A549 (cell line): ENCODE data around the gene GRIA1. TPM values are rescaled to one million over a fixed set of nuclear protein-coding genes. Genes with fewer than 3 reads are reported as not detected.
A peak's percentile ranks its signal among the peaks of the same experiment; 100 is the strongest.

Experiments
- ATAC-seq, 2 experiments: fragments of 200-7000 bp in 1 of 2; fragments of >200 bp in 1 of 2; cut with Nextera tagmentation in 1 of 2; cut with Tn5 transposase in 1 of 2; 3 replicates each; pipeline versions ENCODE4 v1.8.0 to v1.9.1; 2018 to 2020; ENCODE audit warnings: mild to moderate bottlenecking in 1 of 2, moderate library complexity in 1 of 2
- CTCF ChIA-PET: fragments of 300-600 bp; sonication (Branson Sonifier 250); formaldehyde crosslinking; extraction: SDS; loops from one replicate; lab custom pipeline; 2021; ENCODE audit warnings: antibody characterized with exemption, inconsistent platforms; lab: Yijun Ruan, JAX
- POLR2A ChIA-PET: fragments of 350-600 bp; formaldehyde crosslinking; extraction: SDS; loops from one replicate; lab custom pipeline; 2021; ENCODE audit warnings: antibody characterized with exemption, inconsistent platforms; lab: Yijun Ruan, JAX
- DNase-seq, 2 experiments: peaks; one replicate each; pipeline versions ENCODE4 v3.0.0 to v3.0.0-alpha.2; 2011 to 2016; ENCODE audit warnings: low read depth in 1 of 2, low spot score in 1 of 2
- FAIRE-seq: peaks from 2 replicates; lab custom pipeline; 2011; peaks lifted over from hg19 to GRCh38; lab: Jason Lieb, UNC
- H3K27ac ChIP-seq, 2 experiments: fragments of >200 bp; sonication (Bioruptor Twin); formaldehyde crosslinking; 3 replicates each; pipeline ENCODE4 v1.5.1; 2016 to 2017
- H3K4me1 ChIP-seq: fragments of >200 bp; sonication (Bioruptor Twin); formaldehyde crosslinking; 3 replicates; pipeline ENCODE4 v1.6.1; 2016
- H3K4me2 ChIP-seq: fragments of >200 bp; sonication (Bioruptor Twin); formaldehyde crosslinking; 3 replicates; pipeline ENCODE4 v1.6.1; 2016
- H3K4me3 ChIP-seq: fragments of >200 bp; sonication (Bioruptor Twin); formaldehyde crosslinking; 3 replicates; pipeline ENCODE4 v1.5.1; 2016
- H3K9me3 ChIP-seq: fragments of >200 bp; sonication (Bioruptor Twin); formaldehyde crosslinking; 3 replicates; pipeline ENCODE4 v1.6.1; 2016
- ATOH8 ChIP-seq: fragments of 250-450 bp; sonication (Bioruptor Pico); IDR thresholded peaks from 2 replicates; pipeline ENCODE4 v1.5.0; 2020; ENCODE audit warnings: low read depth, mild to moderate bottlenecking, moderate library complexity
- BHLHE40 ChIP-seq: IDR thresholded peaks from 2 replicates; pipeline ENCODE4 v1.6.1; 2012; ENCODE audit warnings: low read depth, low read length, inconsistent platforms
- CBX2 ChIP-seq: fragments of 200-600 bp; sonication (generic); IDR thresholded peaks from 2 replicates; pipeline ENCODE4 v1.6.1; 2016; ENCODE audit warnings: low read depth, mild to moderate bottlenecking, borderline replicate concordance
- CBX8 ChIP-seq: fragments of 200-600 bp; sonication (generic); IDR thresholded peaks from 2 replicates; pipeline ENCODE4 v1.6.1; 2016
- CEBPB ChIP-seq, 2 experiments: fragments of >200 bp in 1 of 2; sonication (Bioruptor Twin) in 1 of 2; formaldehyde crosslinking in 1 of 2; IDR thresholded peaks; 2 replicates each; pipeline ENCODE4 v1.6.1; 2012 to 2016
- FOSB ChIP-seq: fragments of 250-450 bp; sonication (Bioruptor Pico); IDR thresholded peaks from 2 replicates; pipeline ENCODE4 v1.5.0; 2020; ENCODE audit warnings: mild to moderate bottlenecking, moderate library complexity
- HDAC2 ChIP-seq: fragments of 200-600 bp; sonication (generic); IDR thresholded peaks from 2 replicates; pipeline ENCODE4 v1.6.1; 2016
- KDM5A ChIP-seq: fragments of 200-600 bp; sonication (generic); IDR thresholded peaks from 2 replicates; pipeline ENCODE4 v1.6.1; 2016; ENCODE audit warnings: antibody characterized with exemption, mild to moderate bottlenecking
- MAFK ChIP-seq: fragments of 450-650 bp; IDR thresholded peaks from 2 replicates; pipeline ENCODE4 v1.6.1; 2014; ENCODE audit not compliant: partially characterized antibody
- NPAS2 ChIP-seq: fragments of 250-450 bp; sonication (Bioruptor Pico); IDR thresholded peaks from 2 replicates; pipeline ENCODE4 v1.8.0; 2022; ENCODE audit warnings: mild to moderate bottlenecking, moderate library complexity, borderline replicate concordance
- POLR2A ChIP-seq: IDR thresholded peaks from 2 replicates; pipeline ENCODE4 v1.6.1; 2012; ENCODE audit warnings: mild to moderate bottlenecking, low read length
- POLR2AphosphoS2 ChIP-seq: conservative IDR thresholded peaks from 2 replicates; pipeline ENCODE4 v1.6.1; 2012; ENCODE audit warnings: low read length, improper control_type of control experiment, inconsistent platforms
- RARB ChIP-seq: fragments of 250-450 bp; sonication (Bioruptor Pico); IDR thresholded peaks from 2 replicates; pipeline ENCODE4 v1.8.0; 2021; ENCODE audit warnings: mild to moderate bottlenecking, moderate library complexity
- REST ChIP-seq: fragments of 200-600 bp; sonication (generic); IDR thresholded peaks from 2 replicates; pipeline ENCODE4 v1.6.1; 2016; ENCODE audit warnings: antibody characterized with exemption, mild to moderate bottlenecking, moderate library complexity
- RFX5 ChIP-seq: fragments of 450-650 bp; IDR thresholded peaks from 2 replicates; pipeline ENCODE4 v1.7.1; 2014; ENCODE audit warnings: antibody characterized with exemption, mild to moderate bottlenecking, moderate library complexity
- SMC3 ChIP-seq: fragments of >200 bp; sonication (Bioruptor Twin); formaldehyde crosslinking; IDR thresholded peaks from 3 replicates; pipeline ENCODE4 v1.6.1; 2018; ENCODE audit warnings: inconsistent platforms
- SREBF2 ChIP-seq: fragments of 450-650 bp; IDR thresholded peaks from 2 replicates; pipeline ENCODE4 v1.6.1; 2014; ENCODE audit warnings: mild to moderate bottlenecking, moderate library complexity
- TFCP2L1 ChIP-seq: fragments of 250-450 bp; sonication (Bioruptor Pico); IDR thresholded peaks from 2 replicates; pipeline ENCODE4 v1.5.0; 2021; ENCODE audit warnings: mild to moderate bottlenecking
- WGBS: methylation state at CpG from one replicate; pipeline ENCODE4 v1.1.6; 2017; ENCODE audit errors: missing lambda C conversion rate; 5-methylcytosine and 5-hydroxymethylcytosine counted together
- polyA plus RNA-seq, 4 experiments: library from polyadenylated mRNA; depleted of rRNA in 3 of 4; stranded (reverse); fragments of >200 nt; fragmentation: RNase III in 1 of 4; extraction: RNeasy Plus Mini Kit Qiagen cat#74134 plus additional on column Dnase treatment in 1 of 4; gene quantifications; 2 replicates in 3 of 4; 3 replicates in 1 of 4; pipeline ENCODE4 v1.2.3, GENCODE V29; 2011 to 2017

GRIA1 gene
- polyA plus RNA-seq, 2 of the 4 experiments (the other 2 are of a cell fraction), result not detected

- FAIRE-seq (no peak), DNase-seq (peak in 1 of 2 experiments; percentile 6), ATAC-seq (no peak)
- CTCF ChIA-PET, result interaction anchor here (1.5 kb wide), 1 partner anchor 259 kb away, joined by 5 read pairs; no protein-coding TSS in a partner anchor
- TF ChIP-seq KDM5A (no peak), FOSB (CRISPR knock-in tag) (no peak), SREBF2 (no peak)
- H3K27ac ChIP-seq, result no peak overlapping the region
- H3K4me3 ChIP-seq, result no peak overlapping the region
- POLR2A ChIA-PET, result no interaction called here
- no peaks in the 10 kb centered on the region for H3K4me1 ChIP-seq
- no peaks in the 10 kb centered on the region for H3K9me3 ChIP-seq
- WGBS, result 0% methylated on average over 2 of the region's 2 CpGs
- no peak overlapping the region for H3K4me2 ChIP-seq
These were observed 266.1 kb downstream of the GRIA1 start for GRCh38 chr5:153756540-153756939.

GRCh38 chr5:153765987-153766386, 275.5 kb downstream of the GRIA1 start:
- WGBS, result 0% methylated on average over 1 of the region's 1 CpG
- ChIA-PET POLR2A (no interaction called here), CTCF (no interaction called here)
- H3K4me3 ChIP-seq, result no peak overlapping the region
- H3K27ac ChIP-seq, result no peak overlapping the region
- H3K4me1 ChIP-seq, result no peaks in the 10 kb centered on the region
- DNase-seq (no peak), ATAC-seq (no peak), FAIRE-seq (no peak)
- no peak for TF ChIP-seq CEBPB (IDR thresholded peaks at IDR 0.05)
- no peak for TF ChIP-seq RFX5
- TF ChIP-seq TFCP2L1 (CRISPR knock-in tag), result no peak
- TF ChIP-seq ATOH8 (CRISPR knock-in tag), result no peak
- TF ChIP-seq SMC3, result no peak
- TF ChIP-seq MAFK, result no peak
- no peak for TF ChIP-seq BHLHE40
- TF ChIP-seq POLR2AphosphoS2, result no peak
- TF ChIP-seq REST, result no peak
- no peak for TF ChIP-seq RARB (CRISPR knock-in tag)
- no peak overlapping the region for H3K4me2 ChIP-seq
- H3K9me3 ChIP-seq, result no peaks in the 10 kb centered on the region

GRCh38 chr5:153767221-153768188, 277.0 kb downstream of the GRIA1 start:
- H3K4me3 ChIP-seq, result no peak overlapping the region
- H3K9me3 ChIP-seq, result no peaks in the 10 kb centered on the region
- no peak for ATAC-seq
- H3K4me1 ChIP-seq, result no peaks in the 10 kb centered on the region
- FAIRE-seq, result no peak
- no peak overlapping the region for H3K4me2 ChIP-seq
- no peak overlapping the region for H3K27ac ChIP-seq
- CTCF ChIA-PET, result interaction anchor here (0.9 kb wide), 1 partner anchor 198 kb away, joined by 3 read pairs; no protein-coding TSS in a partner anchor
- POLR2A ChIA-PET, result no interaction called here
- DNase-seq, result no peak
- no peak for TF ChIP-seq HDAC2
- TF ChIP-seq BHLHE40, result no peak
- no peak for TF ChIP-seq SREBF2
- TF ChIP-seq CBX8, result no peak
- no peak for TF ChIP-seq NPAS2
- TF ChIP-seq POLR2A, result no peak
- no peak for TF ChIP-seq CBX2
- 34% methylated on average over 4 of the region's 4 CpGs for WGBS
